Hindlimb muscle (tissue), 1 donor: ENCODE measurements around the gene ERLIN1. TPM values are rescaled to one million over a fixed set of nuclear protein-coding genes. Genes with fewer than 3 reads are reported as not detected.
"Not testable (repeated sequence)": the region's sequence is repeated elsewhere in the genome, so short reads cannot be mapped to it uniquely, and the experiment has no call there.

Experiments used
- DNase-seq: peaks from one replicate; pipeline ENCODE4 v3.0.0-alpha.2; 2013
- polyA plus RNA-seq: library from polyadenylated mRNA; unstranded; fragments of 120-200 nt; gene quantifications from one replicate; pipeline ENCODE4 v1.2.1, GENCODE V29; 2013; ENCODE audit not compliant: insufficient read length

ERLIN1 gene
- polyA plus RNA-seq, 1 donor: 33.2 TPM

DNA sequence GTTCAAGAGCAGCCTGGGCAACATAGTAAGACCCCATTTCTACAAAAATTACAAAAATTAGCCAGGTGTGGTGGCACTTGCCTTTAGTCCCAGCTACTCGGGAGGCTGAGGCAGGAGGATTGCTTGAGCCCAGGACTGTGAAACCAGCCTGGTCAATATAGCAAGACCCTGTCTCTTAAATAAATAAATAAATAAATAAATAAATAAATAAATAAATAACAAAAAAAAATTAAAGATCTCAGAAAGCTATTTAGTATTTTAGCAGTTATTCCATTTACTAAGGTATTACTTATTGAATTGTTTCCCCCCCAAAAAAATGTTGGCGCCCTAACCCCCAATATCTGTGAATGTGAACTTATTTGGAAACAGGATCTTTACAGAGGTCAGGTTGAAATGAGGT is 53.4 kb downstream of the ERLIN1 start:
- no peak for DNase-seq

DNA sequence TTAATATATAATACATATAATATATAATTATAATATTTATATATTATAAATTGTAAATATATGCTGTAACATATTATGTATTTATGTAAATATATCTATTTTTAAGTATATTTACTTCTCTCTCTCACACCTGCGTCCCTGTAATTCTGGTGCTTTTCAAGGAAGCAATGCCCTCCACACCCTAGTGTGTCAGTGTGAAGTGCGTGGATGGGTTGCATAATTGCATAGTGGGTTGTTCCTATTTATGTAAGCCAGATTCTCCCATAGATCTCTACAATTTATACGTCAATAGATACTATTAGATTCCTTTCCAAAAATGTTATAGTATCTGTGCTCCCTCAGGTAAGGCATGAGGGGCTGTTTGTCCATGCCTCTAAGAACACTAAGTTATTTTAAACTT is 54.3 kb downstream of the ERLIN1 start:
- DNase-seq: no peak

DNA sequence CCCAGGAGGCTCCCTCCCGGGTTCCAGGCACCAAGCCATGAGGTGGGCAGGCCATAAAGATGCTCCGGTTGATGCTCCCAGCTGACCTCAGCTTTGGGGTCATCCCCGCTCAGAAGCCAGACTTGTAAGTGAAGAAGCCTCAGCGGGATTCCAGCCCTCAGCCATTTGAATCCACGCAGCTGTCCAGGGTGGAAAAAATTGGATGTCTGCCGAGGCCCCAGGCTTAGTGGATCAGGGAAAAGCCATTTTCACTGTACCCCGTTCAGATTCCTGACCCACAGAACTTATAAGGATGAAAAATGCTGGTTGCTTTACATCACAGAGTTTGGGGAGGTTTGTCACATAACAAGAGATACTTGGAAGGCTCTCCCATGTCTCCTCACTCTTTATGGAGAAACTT is 55.0 kb downstream of the ERLIN1 start:
- DNase-seq: peak; percentile 38

DNA sequence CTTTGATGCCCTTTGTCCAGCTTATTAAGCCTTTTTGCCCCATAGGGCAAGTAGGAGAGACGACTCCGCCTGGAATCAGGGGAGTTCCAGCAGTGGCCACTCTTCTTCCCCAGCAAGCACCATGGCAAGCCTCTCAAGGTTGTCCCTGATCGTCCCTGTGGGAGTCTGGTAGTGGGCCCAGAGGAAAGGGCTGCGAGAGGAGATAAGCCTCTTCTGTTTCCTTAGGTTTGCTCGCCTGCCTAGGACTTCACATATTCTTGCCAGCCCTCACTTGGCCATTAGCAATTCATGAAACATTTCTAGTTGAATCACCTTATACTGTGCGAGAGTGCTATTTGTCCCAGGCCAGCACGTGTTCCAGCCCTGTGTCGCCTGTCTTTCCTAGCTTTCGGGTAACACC is 56.4 kb downstream of the ERLIN1 start:
- DNase-seq: no peak

DNA sequence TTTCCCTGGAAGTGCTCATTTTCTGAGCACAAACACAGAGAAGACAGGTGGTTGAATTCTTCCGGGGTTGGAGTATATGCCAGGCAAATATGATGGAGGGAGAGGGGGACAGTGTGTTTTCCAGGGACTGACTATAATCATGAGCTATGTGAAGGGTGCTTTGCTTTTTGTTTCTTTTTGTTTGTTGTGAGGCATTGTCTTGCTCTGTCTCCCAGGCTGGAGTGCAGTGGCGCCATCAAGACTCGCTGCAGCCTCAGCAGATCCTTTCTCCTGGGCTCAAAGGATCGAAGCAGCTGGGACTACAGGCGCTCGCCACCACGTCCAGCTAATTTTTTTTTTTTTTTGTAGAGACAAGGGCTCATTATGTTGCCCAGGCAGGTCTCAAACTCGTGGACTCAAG is 56.9 kb downstream of the ERLIN1 start:
- no peak for DNase-seq

DNA sequence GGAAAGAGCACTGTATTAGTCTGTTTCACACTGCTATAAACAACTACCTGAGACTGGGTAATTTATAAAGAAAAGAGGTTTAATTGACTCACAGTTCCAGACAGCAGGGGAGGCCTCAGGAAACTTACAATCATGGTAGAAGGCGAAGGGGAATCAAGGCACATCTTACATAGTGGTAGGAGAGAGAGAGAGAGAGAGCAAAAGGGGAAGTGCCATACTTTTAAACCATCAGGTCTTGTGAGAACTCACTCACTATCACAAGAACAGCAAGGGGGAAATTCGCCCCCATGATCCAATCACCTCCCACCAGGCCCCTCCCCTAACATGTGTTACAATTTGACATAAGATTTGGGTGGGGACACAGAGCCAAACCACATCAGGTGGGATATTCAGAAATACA is 60.5 kb downstream of the ERLIN1 start:
- DNase-seq: not testable (repeated sequence)

DNA sequence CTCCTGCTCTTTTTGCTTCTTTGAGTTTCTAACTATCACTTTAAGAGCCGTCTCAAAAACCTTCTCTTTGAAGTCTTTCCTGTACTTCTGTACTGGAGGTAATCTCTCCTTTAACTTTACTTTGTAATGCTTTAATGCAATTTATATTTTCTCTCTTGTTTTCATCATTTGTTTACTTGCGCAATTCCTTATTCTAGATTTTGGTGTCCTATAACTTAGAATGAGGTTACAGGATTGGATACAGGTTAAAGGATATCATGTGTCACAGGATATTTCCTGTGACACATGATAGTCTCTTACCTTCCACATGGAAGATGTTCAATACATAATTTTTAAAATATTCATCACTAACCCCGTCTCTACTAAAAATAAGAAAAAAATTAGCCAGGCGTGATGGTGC is 61.7 kb downstream of the ERLIN1 start:
- DNase-seq: no peak

DNA sequence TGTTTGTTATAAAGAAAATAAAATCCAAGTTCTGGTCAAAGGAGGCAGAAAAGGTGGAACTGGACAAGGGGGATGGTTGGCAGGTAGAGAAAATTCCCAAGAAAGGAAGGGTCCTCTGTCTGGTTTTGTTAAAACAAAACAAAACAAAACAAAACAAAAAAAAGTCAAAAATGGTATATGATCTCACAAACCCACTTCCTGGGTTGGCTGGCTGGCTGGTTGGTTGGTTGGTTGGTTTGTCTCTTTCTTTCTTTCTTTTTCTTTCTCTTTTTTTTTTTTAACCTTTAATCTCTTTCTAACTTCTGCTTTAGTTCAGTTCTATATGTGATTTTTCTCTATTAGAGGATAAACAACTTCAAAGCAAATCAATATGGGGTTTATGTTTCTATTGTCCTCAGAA is 63.0 kb downstream of the ERLIN1 start:
- DNase-seq: no peak

DNA sequence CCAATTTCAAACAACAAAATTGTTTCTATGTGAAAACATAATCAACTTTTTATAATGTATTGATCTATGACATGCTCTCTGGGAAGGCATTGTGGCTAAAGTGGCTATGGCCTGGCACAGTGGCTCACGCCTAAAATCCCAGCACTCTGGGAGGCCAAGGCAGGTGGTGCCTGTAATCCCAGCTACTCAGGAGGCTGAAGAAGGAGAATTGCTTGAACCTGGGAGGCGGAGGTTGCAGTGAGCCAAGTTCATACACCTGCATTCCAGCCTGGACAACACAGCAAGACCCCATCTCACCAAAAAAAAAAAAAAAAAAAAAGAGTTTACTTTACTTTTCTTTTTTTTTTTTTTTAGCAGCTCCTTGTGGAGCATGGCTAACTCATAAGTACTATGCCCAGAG is 65.3 kb downstream of the ERLIN1 start:
- DNase-seq: no peak

DNA sequence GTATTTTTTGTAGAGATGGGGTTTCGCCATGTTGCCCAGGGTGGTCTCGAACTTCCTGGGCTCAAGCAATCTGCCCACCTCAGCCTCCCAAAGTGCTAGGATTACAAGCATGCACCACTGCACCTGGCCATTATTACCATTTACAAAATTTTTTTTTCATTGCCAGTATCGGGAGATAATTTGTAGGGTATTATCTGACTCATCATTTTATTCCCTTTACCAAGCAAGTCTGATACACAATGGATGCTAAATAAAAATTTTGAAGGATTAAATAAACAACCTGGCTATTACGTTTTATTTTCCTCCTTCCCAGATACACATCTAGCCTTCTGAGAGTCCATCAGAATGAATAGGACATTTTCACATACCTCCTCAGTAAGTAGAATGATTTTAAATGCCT is 66.1 kb downstream of the ERLIN1 start:
- DNase-seq: no peak

DNA sequence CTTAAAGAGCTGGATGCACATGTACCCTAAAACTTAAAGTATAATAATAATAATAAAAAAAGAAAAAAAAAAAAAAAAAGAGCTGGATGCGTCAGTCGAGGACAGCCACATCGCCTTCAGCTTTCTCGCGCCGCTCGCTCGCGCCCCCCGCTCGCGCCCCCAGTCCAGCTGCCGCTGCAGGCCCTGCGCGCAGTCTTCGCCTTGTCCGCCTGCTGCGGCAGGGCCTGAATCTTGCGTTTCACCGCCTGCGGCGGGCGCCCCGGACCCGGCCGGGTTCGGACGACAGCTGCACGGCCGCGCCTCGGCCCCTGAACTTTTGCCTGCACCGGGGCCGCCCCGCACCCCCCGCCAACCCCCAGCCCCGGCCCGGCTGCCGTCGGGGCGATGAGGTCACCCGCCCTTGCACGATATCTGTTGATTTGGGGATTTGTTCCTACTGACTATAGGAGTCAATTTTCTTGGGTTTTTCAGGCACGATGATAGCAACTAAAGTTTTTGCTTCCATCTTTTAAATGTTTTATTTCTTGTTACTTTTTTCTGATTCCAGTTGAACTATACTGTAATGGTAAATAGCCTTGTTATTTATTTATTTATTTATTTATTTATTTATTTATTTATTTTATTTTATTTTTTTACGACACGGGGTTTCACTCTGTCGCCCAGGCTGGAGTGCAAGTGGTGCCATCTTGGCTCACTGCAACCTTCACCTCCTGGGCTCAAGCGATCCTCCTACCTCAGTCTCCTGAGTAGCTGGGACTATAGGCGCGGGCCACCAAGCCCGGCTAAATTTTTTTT is 70.7 kb downstream of the ERLIN1 start:
- DNase-seq: peak; percentile 20

DNA sequence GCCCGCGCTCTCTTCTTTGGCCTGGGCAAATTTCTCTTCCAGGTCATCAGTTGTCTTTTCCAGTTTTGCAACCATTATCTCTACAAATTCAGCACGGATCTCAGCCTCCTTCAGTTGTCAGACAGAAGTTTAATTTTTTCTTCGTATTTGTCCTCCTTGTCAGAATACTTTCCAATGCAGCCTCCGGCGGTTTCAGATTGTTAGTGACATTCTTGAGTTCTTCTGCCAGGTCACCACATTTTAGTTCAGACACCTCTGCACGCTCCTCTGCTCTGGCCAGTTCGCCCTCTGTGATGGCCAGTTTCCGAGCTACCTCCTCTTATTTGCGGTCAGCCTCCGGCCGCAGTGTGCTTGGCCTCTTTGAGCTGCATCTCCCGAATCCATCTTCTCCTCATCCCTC is 71.4 kb downstream of the ERLIN1 start:
- no peak for DNase-seq

DNA sequence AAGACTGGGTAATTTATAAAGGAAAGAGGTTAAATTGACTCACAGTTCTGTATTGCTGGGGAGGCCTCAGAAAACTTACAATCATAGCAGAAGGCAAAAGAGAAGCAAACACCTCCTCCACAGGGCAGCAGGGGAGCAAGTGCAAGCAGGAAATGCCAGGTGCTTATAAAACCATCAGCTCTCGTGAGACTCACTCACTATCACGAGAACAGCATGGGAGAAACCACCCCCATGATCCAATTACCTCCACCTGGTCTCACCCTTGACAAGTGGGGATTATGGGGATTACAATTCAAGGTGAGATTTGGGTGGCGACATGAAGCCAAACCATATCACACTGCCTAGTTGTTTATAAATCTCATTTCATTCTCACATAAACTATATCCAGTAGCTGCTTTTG is 76.2 kb downstream of the ERLIN1 start:
- no peak for DNase-seq

DNA sequence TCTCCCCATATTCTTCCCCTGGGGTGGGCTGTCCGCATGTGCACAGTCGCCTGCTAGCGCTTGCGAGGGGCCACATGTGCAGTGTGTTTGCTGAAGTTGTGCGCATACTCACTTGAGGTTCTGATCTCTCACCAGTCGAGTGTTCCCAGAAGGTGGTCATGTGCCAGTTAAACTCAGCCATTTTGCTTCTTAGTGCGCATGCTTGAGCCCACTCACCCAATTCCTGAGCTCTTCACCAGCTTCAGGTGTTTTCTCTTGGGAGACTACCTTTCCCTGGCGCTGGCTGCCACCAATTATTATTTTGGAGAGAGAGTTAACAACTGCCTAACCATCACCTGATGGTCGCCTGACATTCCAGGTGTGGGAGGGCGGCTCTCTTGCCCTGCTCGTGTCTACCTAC is 79.0 kb downstream of the ERLIN1 start:
- no peak for DNase-seq

DNA sequence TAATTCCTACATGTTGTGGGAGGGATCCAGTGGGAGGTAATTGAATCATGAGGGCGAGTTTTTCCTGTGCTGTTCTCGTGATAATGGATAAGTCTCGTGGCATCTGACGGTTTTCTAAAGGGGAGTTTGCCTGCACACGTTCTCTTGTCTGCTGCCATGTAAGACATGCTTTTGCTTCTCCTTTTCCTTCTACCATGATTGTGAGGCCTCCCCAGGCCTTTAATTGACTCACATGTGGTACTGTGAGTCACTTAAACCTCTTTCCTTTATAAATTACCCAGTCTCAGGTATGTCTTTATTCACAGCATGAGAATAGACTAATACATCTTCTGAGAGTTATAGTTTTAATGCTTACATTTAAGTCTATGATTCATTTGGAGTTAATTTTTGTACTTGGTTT is 81.5 kb downstream of the ERLIN1 start:
- no peak for DNase-seq

DNA sequence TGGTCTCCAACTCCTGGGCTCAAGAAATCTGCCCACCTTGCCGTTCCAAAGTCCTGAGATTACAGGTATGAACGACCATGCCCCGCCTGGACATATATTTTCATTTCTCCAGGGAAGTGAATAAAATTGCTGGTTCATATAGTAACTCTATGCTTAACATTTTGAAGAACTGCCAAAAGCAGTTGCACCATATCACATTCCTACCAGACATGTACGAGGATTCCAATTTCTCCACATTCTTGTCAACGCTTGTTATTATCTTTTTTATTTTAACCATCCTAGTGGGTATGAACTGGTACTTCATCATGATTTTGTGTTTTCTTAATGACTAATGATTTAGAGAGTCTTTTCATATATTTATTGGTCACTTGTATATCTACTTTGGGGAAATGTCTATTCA is 82.2 kb downstream of the ERLIN1 start:
- no peak for DNase-seq

DNA sequence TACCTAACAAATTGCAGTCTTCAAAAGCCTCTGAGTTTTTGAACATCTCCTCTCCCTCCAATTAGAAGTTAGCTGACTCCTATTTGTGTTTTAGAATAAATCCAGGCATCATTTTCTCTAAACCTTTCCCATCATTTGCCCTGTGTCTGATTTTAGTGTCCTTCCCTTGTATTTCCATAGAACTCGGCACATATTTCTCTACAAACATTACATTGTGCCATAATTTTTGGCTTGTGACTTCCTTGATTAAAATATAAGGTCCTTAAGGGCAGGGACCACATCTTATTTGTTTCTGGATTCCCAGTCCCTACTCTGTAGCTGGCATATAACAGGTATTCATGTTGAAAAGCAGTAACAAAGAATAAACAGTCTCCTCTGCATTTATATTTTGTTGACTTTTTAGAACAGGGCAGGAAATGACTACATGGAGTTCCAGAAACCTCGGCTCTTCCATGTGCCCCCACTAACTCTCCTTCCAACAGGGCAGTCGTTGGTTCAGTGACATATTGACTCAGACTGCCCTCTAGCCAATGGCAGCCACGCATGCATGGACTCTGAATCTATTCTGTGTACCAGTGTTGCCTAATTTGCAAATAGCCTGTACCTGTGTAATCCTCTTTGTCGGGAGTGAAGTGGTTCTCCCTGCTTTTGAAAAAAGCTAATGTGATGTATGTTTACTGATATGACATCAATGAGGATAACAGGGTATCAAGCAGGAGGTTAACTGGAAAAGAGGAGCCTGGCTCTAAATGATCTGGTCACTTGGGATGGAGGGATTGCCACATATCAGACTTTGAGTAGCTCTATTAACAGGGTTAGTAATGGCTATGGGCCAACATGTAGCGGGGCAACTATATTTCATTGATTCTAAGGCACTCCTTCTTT is 84.4 kb downstream of the ERLIN1 start:
- no peak for DNase-seq

DNA sequence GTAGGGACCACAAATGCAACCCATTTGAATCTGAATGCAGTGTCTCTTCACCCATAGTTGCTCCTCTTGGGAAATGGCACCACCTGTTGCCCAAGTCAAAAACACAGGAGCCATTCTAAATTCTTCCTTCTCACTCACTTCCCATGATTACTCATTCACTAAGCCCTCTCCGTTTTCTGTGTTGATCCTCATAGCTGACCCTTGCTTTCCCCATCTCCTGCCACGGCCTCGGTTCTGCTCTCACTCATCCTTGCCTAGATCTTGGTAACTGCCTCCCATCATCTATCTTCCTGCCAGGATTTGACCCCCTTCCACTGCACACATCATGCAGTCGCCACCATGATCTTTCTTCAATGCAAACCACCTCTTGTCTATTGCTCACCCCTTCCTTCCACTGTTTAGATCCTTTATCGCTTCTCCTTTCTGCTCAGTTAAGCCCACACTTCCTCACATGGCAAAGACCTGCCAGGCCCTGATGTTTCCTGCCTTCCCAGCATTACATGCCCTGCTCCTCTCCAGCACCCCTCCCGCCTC is 85.1 kb downstream of the ERLIN1 start:
- no peak for DNase-seq

Other genes starting within 250 kb of the ERLIN1 start
- 21.1 TPM for gene DNMBP, start 176.1 kb downstream of the ERLIN1 start, polyA plus RNA-seq
- not detected for gene CPN1, start 104.2 kb downstream of the ERLIN1 start, polyA plus RNA-seq
- gene CHUK, start 43.6 kb upstream of the ERLIN1 start, polyA plus RNA-seq: 13.6 TPM
- gene CWF19L1, start 81.6 kb upstream of the ERLIN1 start, polyA plus RNA-seq: 23.4 TPM
- gene BLOC1S2, start 100.7 kb upstream of the ERLIN1 start, polyA plus RNA-seq: 22.0 TPM
- gene PKD2L1, start 144.2 kb upstream of the ERLIN1 start, polyA plus RNA-seq: not detected
- gene SCD, start 161.2 kb upstream of the ERLIN1 start, polyA plus RNA-seq: 28.1 TPM